ENCODE data around the gene AK5. TPM values are rescaled to one million over a fixed set of nuclear protein-coding genes. Genes with fewer than 3 reads are reported as not detected.

AK5 gene
- total RNA-seq, 2 donors from 2014 or later: not detected

GRCh38 chr1:77447669-77448068, 165.8 kb downstream of the AK5 start:
- Mint-ChIP-seq H3K36me3 (ENCODE audit: low read depth) (no peaks in the 10 kb centered on the region), H3K27ac (no peak overlapping the region), H3K9me3 (peaks cover 4% of the 10 kb centered on the region), H3K4me3 (no peak overlapping the region), H3K27me3 (peaks cover 3% of the 10 kb centered on the region), H3K4me1 (no peaks in the 10 kb centered on the region)
- ATAC-seq (replicated peaks): no peak

- Mint-ChIP-seq H3K4me1 (peaks cover 8% of the 10 kb centered on the region), H3K27ac (no peak overlapping the region), H3K36me3 (ENCODE audit: low read depth) (no peaks in the 10 kb centered on the region), H3K9me3 (no peaks in the 10 kb centered on the region), H3K27me3 (no peaks in the 10 kb centered on the region), H3K4me3 (no peak overlapping the region)
- ATAC-seq (replicated peaks): no peak
These were observed 178.1 kb downstream of the AK5 start for GRCh38 chr1:77459881-77460280.

- Mint-ChIP-seq H3K27me3 (no peaks in the 10 kb centered on the region), H3K27ac (no peak overlapping the region), H3K4me3 (no peak overlapping the region), H3K36me3 (ENCODE audit: low read depth) (no peaks in the 10 kb centered on the region), H3K4me1 (peaks cover 8% of the 10 kb centered on the region), H3K9me3 (no peaks in the 10 kb centered on the region)
- ATAC-seq (replicated peaks): no peak
These were observed 179.9 kb downstream of the AK5 start for GRCh38 chr1:77461691-77462090.

GRCh38 chr1:77463216-77463615, 181.4 kb downstream of the AK5 start:
- Mint-ChIP-seq H3K9me3 (no peaks in the 10 kb centered on the region), H3K27me3 (no peaks in the 10 kb centered on the region), H3K4me3 (no peak overlapping the region), H3K4me1 (peaks cover 8% of the 10 kb centered on the region), H3K36me3 (ENCODE audit: low read depth) (no peaks in the 10 kb centered on the region), H3K27ac (no peak overlapping the region)
- ATAC-seq (replicated peaks): no peak

- H3K27me3 Mint-ChIP-seq: no peaks in the 10 kb centered on the region
- H3K4me3 Mint-ChIP-seq: no peak overlapping the region
- H3K36me3 Mint-ChIP-seq (ENCODE audit: low read depth): no peaks in the 10 kb centered on the region
- no peaks in the 10 kb centered on the region for H3K9me3 Mint-ChIP-seq
- ATAC-seq (replicated peaks): no peak
- peaks cover 3% of the 10 kb centered on the region for H3K4me1 Mint-ChIP-seq
- H3K27ac Mint-ChIP-seq: no peak overlapping the region
These were observed 183.3 kb downstream of the AK5 start for GRCh38 chr1:77465139-77465538.

DNA sequence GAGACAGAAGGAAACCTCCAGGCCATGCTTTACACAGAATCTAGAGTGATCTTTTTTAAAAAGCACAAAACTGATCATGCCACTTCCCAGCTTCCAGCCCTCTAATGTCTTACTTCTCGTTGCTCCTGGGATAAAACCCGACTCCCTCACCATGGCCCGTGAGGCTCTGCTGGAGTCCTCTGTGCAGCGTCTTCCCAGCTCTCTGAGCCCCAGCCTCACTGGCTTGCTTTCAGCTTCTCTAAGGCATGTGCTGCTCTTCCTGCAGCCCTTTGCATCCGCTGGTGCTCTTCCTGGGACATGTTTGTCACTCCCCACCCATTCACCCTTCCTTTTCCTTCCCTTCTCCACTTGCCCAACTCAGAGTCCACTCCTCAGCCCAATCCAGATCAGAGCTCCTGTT, 184.1 kb downstream of the AK5 start:
- no peak overlapping the region for H3K27ac Mint-ChIP-seq
- H3K4me1 Mint-ChIP-seq: peaks cover 3% of the 10 kb centered on the region
- no peaks in the 10 kb centered on the region for H3K36me3 Mint-ChIP-seq (ENCODE audit: low read depth)
- H3K9me3 Mint-ChIP-seq: no peaks in the 10 kb centered on the region
- H3K27me3 Mint-ChIP-seq: no peaks in the 10 kb centered on the region
- no peak for ATAC-seq (replicated peaks)
- no peak overlapping the region for H3K4me3 Mint-ChIP-seq

GRCh38 chr1:77467021-77467595, 185.3 kb downstream of the AK5 start:
- ATAC-seq (replicated peaks): no peak
- H3K27ac Mint-ChIP-seq: no peak overlapping the region
- no peaks in the 10 kb centered on the region for H3K36me3 Mint-ChIP-seq (ENCODE audit: low read depth)
- H3K4me1 Mint-ChIP-seq: peaks cover 3% of the 10 kb centered on the region
- H3K4me3 Mint-ChIP-seq: no peak overlapping the region
- no peaks in the 10 kb centered on the region for H3K9me3 Mint-ChIP-seq
- no peaks in the 10 kb centered on the region for H3K27me3 Mint-ChIP-seq

DNA sequence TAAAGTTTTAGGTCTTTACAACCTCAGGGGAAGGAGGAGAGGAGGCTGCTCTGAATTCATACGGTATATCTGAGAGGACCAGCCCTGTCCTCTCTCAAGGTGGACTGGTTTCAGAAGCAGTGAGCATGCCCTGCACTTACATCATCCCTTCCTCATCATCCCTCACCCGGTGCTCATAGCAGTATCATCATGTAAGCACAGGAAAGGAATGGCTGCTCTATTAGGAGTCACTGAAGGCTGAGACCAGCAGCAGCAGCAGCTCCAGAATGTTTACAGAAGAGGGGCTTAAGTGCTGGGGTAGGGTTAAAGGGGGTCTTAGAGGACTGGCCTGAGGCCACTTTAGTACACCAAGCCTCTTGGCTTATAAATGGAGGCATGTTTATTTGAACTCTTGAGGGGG, 185.9 kb downstream of the AK5 start:
- no peaks in the 10 kb centered on the region for H3K9me3 Mint-ChIP-seq
- H3K27me3 Mint-ChIP-seq: no peaks in the 10 kb centered on the region
- H3K4me3 Mint-ChIP-seq: no peak overlapping the region
- H3K36me3 Mint-ChIP-seq (ENCODE audit: low read depth): no peaks in the 10 kb centered on the region
- no peak for ATAC-seq (replicated peaks)
- H3K27ac Mint-ChIP-seq: no peak overlapping the region
- H3K4me1 Mint-ChIP-seq: peaks cover 3% of the 10 kb centered on the region

- Mint-ChIP-seq H3K9me3 (no peaks in the 10 kb centered on the region), H3K27ac (no peak overlapping the region), H3K27me3 (no peaks in the 10 kb centered on the region), H3K4me3 (no peak overlapping the region), H3K4me1 (peaks cover 3% of the 10 kb centered on the region), H3K36me3 (ENCODE audit: low read depth) (no peaks in the 10 kb centered on the region)
- ATAC-seq (replicated peaks): no peak
These were observed 186.6 kb downstream of the AK5 start for GRCh38 chr1:77468257-77468948.

- no peaks in the 10 kb centered on the region for H3K27me3 Mint-ChIP-seq
- no peaks in the 10 kb centered on the region for H3K36me3 Mint-ChIP-seq (ENCODE audit: low read depth)
- ATAC-seq (replicated peaks): no peak
- H3K9me3 Mint-ChIP-seq: no peaks in the 10 kb centered on the region
- no peak overlapping the region for H3K4me3 Mint-ChIP-seq
- H3K4me1 Mint-ChIP-seq: no peaks in the 10 kb centered on the region
- no peak overlapping the region for H3K27ac Mint-ChIP-seq
These were observed 187.3 kb downstream of the AK5 start for GRCh38 chr1:77468949-77469710.

GRCh38 chr1:77471691-77472090, 189.9 kb downstream of the AK5 start:
- no peaks in the 10 kb centered on the region for H3K36me3 Mint-ChIP-seq (ENCODE audit: low read depth)
- ATAC-seq (replicated peaks): no peak
- H3K4me1 Mint-ChIP-seq: no peaks in the 10 kb centered on the region

DNA sequence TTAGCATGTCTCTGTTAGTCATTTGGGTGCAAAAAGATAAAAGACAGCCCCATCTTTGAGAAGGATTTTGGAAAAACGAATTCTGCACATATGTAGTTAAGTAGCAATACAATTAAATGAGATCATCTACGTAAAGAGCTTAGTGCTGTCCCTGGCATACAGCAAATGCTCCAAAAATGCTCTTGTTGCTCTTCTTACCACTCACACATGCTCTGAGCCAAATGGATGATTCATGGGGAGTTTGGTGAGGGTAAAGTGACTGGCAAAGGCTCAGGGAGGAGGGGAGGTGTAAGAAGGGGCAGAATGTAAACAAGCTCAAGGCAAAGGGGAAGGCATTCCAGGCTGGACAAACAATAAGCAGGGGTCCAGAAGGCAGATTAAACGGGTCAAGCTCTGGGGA, 191.9 kb downstream of the AK5 start:
- no peaks in the 10 kb centered on the region for H3K4me1 Mint-ChIP-seq
- H3K9me3 Mint-ChIP-seq: no peaks in the 10 kb centered on the region
- H3K36me3 Mint-ChIP-seq (ENCODE audit: low read depth): no peaks in the 10 kb centered on the region
- H3K4me3 Mint-ChIP-seq: no peak overlapping the region
- no peak for ATAC-seq (replicated peaks)
- H3K27me3 Mint-ChIP-seq: no peaks in the 10 kb centered on the region
- no peak overlapping the region for H3K27ac Mint-ChIP-seq

More at GRCh38 chr1:77471691-77472090, 189.9 kb downstream of the AK5 start:
- H3K27me3 Mint-ChIP-seq: no peaks in the 10 kb centered on the region
- H3K4me3 Mint-ChIP-seq: no peak overlapping the region
- H3K9me3 Mint-ChIP-seq: no peaks in the 10 kb centered on the region
- no peak overlapping the region for H3K27ac Mint-ChIP-seq

DNA sequence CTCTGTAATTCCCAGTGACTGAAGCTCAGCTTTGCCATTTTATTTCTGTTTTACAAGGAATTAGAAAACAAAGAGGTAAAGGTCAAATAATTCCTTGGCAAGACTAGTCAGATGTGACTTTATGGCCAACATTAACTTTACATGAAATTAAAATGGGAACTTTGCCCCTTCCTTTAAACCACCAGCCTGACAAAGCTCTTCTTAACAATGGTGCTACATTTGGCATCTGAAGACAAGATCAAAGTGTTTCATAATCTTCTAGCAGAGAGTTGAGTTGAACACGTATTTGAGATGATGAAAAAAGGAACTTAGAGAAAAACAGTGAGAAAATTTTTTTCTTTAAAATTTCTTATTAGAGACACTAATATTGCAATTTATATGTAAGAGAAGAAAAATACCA, 193.8 kb downstream of the AK5 start:
- Mint-ChIP-seq H3K27me3 (no peaks in the 10 kb centered on the region), H3K36me3 (ENCODE audit: low read depth) (no peaks in the 10 kb centered on the region), H3K4me3 (no peak overlapping the region), H3K27ac (no peak overlapping the region), H3K9me3 (no peaks in the 10 kb centered on the region), H3K4me1 (no peaks in the 10 kb centered on the region)
- no peak for ATAC-seq (replicated peaks)

DNA sequence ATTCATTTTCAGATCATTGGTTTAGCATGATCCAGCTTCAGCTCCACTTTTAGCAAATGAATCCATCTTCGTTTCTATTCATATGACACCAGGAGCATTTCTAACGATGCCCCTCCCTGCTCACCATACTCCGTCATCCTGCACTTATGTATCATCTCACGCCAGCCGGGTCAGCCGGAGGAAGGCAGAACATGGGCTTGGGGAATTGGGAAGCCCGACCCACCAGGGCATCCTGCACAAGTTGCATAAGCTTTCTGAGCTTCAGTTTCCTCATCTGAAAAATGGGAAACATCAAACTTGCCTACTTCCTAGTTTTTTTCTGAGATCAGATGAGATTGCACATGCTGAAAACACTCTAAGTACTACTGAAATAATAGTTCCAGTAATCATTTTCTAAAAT, 194.7 kb downstream of the AK5 start:
- no peak for ATAC-seq (replicated peaks)

GRCh38 chr1:77484334-77484733, 202.5 kb downstream of the AK5 start:
- peak; percentile 48 for ATAC-seq (replicated peaks)
- H3K4me1 Mint-ChIP-seq: no peaks in the 10 kb centered on the region
- H3K9me3 Mint-ChIP-seq: no peaks in the 10 kb centered on the region
- no peaks in the 10 kb centered on the region for H3K36me3 Mint-ChIP-seq (ENCODE audit: low read depth)
- no peak overlapping the region for H3K27ac Mint-ChIP-seq
- H3K4me3 Mint-ChIP-seq: no peak overlapping the region
- no peaks in the 10 kb centered on the region for H3K27me3 Mint-ChIP-seq

More for the DNA sequence above, 194.7 kb downstream of the AK5 start:
- Mint-ChIP-seq H3K9me3 (no peaks in the 10 kb centered on the region), H3K36me3 (ENCODE audit: low read depth) (no peaks in the 10 kb centered on the region), H3K4me1 (no peaks in the 10 kb centered on the region), H3K27me3 (no peaks in the 10 kb centered on the region), H3K27ac (no peak overlapping the region), H3K4me3 (no peak overlapping the region)
